Right lobe of liver (tissue), 6 donors: ENCODE measurements around the gene DEF6. TPM values are rescaled to one million over a fixed set of nuclear protein-coding genes. Genes with fewer than 3 reads are reported as not detected.

Source experiments
- ATAC-seq, 4 donors: fragments of 200-7000 bp; cut with Tn5 transposase; one replicate each; pipeline ENCODE4 v1.9.1; 2020; ENCODE audit warnings: mild to moderate bottlenecking in 4 of 4, moderate library complexity in 4 of 4
- DNase-seq, 3 donors: peaks; one replicate each; pipeline ENCODE4 v3.0.0-alpha.2; 2020
- H3K27ac ChIP-seq, 3 donors: fragments of 200-600 bp; one replicate each; pipeline ENCODE4 v1.8.0; 2022
- H3K27me3 ChIP-seq, 2 donors: fragments of 200-600 bp; one replicate each; pipeline ENCODE4 v1.8.0; 2022
- H3K36me3 ChIP-seq, 4 donors: fragments of 200-600 bp; sonication (generic) in 1 of 4; one replicate each; pipeline versions ENCODE4 v1.5.1 to v1.8.0; 2017 to 2022; ENCODE audit warnings: control low read depth in 1 of 4
- H3K4me1 ChIP-seq, 4 donors: fragments of 200-600 bp; sonication (generic) in 1 of 4; one replicate each; pipeline versions ENCODE4 v1.5.1 to v1.8.0; 2017 to 2022; ENCODE audit warnings: control low read depth in 1 of 4
- H3K4me3 ChIP-seq, 3 donors: fragments of 200-600 bp; one replicate each; pipeline ENCODE4 v1.8.0; 2022
- H3K9me3 ChIP-seq, 4 donors: fragments of 200-600 bp; sonication (generic) in 1 of 4; one replicate each; pipeline versions ENCODE4 v1.5.1 to v1.8.0; 2017 to 2022; ENCODE audit warnings: control low read depth in 1 of 4
- POLR2A ChIP-seq: fragments of 450-650 bp; IDR thresholded peaks from one replicate; pipeline ENCODE4 v1.6.1; 2017; ENCODE audit warnings: antibody characterized with exemption, mild to moderate bottlenecking
- WGBS: methylation state at CpG from one replicate; pipeline ENCODE4 v1.1.6; 2018; ENCODE audit warnings: low coverage, low lambda C conversion rate; ENCODE audit not compliant: insufficient coverage; ENCODE audit errors: missing lambda C conversion rate; 5-methylcytosine and 5-hydroxymethylcytosine counted together
- intact Hi-C, 2 donors: fragments of 100-400 bp; cut with DNase I; formaldehyde crosslinking; loops; one replicate each; pipeline versions ENCODE4 v1.11.2 to v1.14.1; 2022
- total RNA-seq, 6 experiments: library from RNA; depleted of rRNA in 2 of 6; stranded (reverse); fragments of >200 nt in 2 of 6; fragmentation: NEBNext Ultra II Directional in 3 of 6; extraction: Animal tissue kit (Norgen Biotek cat#: 25700) in 3 of 6; gene quantifications; one replicate each; pipeline versions ENCODE4 v1.1.0 to v1.2.4, GENCODE V29; 2016 to 2023
- TF ChIP-seq, protein P1 (sequence below), 4 donors: fragments of 200-600 bp in 3 of 4; fragments of 450-650 bp in 1 of 4; IDR thresholded peaks; one replicate each; pipeline versions ENCODE4 v1.5.1 to v1.8.0; 2016 to 2022; ENCODE audit warnings: antibody characterized with exemption in 4 of 4, mild to moderate bottlenecking in 2 of 4
- donor health status: DM: no; HTN: yes; CAD: no.
- donor health status: DM: no; HTN: no; CAD: no.
- donor health status: DM: no; HTN: no; CAD: no.
- donor health status: DM: no; HTN: yes; CAD: no.
- donor health status: DM: no; HTN: yes; CAD: no.

DEF6 gene
- total RNA-seq, 6 experiments from 2014 or later = 1.1 to 3.6 (median 1.5) TPM

DNA sequence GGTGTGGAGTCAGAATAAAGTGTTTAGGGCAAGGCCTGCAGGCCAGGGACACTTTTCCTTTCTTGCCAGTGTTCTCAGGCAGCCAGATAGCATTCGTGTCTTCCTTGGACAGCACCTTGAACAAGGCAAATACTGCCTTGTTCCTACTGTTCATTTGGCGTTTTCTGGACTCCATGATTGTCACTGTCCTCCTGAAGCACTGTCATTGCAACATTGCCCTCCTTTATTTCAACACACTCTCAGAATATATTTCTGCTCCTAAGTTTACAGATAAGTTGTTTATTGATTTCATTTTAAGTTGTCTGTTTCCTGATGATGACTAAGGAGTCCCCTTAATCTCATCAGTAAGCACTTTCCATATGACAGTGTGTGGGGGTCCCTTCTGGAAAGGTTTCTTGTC, 15.1 kb upstream of the DEF6 start:
- TF ChIP-seq, protein P1, sequence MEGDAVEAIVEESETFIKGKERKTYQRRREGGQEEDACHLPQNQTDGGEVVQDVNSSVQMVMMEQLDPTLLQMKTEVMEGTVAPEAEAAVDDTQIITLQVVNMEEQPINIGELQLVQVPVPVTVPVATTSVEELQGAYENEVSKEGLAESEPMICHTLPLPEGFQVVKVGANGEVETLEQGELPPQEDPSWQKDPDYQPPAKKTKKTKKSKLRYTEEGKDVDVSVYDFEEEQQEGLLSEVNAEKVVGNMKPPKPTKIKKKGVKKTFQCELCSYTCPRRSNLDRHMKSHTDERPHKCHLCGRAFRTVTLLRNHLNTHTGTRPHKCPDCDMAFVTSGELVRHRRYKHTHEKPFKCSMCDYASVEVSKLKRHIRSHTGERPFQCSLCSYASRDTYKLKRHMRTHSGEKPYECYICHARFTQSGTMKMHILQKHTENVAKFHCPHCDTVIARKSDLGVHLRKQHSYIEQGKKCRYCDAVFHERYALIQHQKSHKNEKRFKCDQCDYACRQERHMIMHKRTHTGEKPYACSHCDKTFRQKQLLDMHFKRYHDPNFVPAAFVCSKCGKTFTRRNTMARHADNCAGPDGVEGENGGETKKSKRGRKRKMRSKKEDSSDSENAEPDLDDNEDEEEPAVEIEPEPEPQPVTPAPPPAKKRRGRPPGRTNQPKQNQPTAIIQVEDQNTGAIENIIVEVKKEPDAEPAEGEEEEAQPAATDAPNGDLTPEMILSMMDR (IDR thresholded peaks at IDR 0.05) = no peak
- TF ChIP-seq POLR2A = no peak
- Histone ChIP-seq H3K4me1 (no peaks in the 10 kb centered on the region), H3K4me3 (no peak overlapping the region), H3K27me3 (no peaks in the 10 kb centered on the region), H3K27ac (no peak overlapping the region), H3K9me3 (no peaks in the 10 kb centered on the region), H3K36me3 (peaks cover 0 to 46% (median 6%) of the 10 kb centered on the region in 4 donors)
- peak in 1 of 4 donors; percentile 16 for ATAC-seq
- no peak for DNase-seq
- WGBS = 60% methylated on average over 2 of the region's 2 CpGs
- intact Hi-C loops = no loop called here

DNA sequence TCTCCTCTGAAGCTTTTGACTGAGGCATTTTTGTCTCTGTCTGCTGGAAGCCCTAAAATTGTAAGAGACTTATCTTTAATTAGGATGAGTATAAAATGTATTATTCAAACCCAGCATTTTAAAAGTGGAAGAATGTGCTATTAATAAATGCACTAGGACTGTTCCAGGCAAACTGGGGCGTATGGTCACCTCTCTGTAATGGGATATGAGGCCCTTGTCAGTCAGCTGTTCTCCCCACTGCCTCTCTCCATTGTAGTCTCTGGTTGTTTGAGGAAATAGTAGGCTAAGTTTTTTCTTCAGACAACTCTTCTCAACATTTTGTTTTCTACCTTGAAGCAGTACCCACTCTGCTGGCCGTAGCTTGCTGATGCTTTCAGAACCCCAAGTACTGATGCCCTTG, 14.3 kb upstream of the DEF6 start:
- Histone ChIP-seq H3K4me3 (no peak overlapping the region), H3K27me3 (no peaks in the 10 kb centered on the region), H3K27ac (no peak overlapping the region), H3K9me3 (no peaks in the 10 kb centered on the region), H3K36me3 (peaks cover 0 to 55% (median 7%) of the 10 kb centered on the region in 4 donors), H3K4me1 (no peaks in the 10 kb centered on the region)
- intact Hi-C loops = no loop called here
- TF ChIP-seq POLR2A = no peak
- TF ChIP-seq, protein P1 (IDR thresholded peaks at IDR 0.05) = no peak
- WGBS = 53% methylated on average over 2 of the region's 2 CpGs
- ATAC-seq = no peak
- DNase-seq = no peak

DNA sequence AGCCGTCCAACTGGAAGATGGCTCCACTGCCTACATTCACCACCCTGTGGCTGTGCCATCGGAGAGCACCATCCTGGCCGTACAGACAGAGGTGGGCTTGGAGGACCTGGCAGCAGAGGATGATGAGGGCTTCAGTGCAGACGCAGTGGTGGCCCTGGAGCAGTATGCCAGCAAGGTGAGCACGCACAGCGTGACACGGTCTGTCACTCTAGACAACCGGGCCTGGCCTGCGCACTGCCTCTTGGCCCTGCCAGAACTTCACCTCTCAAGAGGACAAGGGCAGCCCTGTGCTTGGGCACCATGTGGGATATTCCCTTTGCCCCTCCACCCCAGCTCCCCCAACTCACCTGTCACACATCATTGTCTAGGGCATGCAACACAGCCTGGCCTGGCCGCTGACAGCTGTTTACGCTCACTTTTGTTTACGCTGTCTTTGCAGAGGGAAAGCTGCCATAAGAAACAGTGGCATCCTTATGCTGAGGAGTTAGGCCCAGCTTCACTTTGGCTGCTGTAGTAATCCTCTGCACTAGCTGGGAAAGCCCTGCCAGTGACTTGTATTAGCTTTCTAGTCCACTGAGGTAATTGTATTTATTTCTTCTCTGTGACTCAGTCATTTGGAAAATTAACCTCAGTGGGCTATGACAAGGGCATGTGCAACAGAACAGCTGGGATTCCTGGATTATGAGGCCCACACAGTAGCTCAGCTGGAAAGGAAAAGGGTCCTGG, 9.8 kb upstream of the DEF6 start:
- no peak overlapping the region for H3K4me3 ChIP-seq
- ATAC-seq = no peak

DNA sequence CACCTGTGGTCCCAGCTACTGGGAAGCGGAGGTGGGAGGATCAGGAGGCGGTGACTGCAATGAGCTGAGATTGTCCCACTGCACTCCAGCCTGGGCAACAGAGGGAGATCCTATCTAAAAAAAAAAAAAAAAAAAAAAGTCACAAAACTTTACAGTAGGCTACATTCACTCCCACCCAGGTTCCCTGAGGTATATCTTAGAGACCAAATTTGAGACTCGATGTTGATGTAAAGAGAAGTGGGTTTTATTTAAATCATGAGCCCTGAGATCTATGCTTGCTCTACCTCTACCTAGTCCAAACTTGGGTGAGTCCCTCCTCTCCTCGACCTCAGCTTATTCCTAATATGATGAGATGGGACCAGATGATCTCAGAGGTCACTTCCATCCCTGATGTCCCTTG, 8.8 kb upstream of the DEF6 start:
- ATAC-seq (no peak), DNase-seq (no peak)
- no peaks in the 10 kb centered on the region for H3K9me3 ChIP-seq
- H3K4me1 ChIP-seq = no peaks in the 10 kb centered on the region
- WGBS = 73% methylated on average over 4 of the region's 4 CpGs
- H3K4me3 ChIP-seq = no peak overlapping the region
- intact Hi-C loops = no loop called here
- TF ChIP-seq, protein P1 (IDR thresholded peaks at IDR 0.05) = no peak
- no peak for TF ChIP-seq POLR2A
- H3K36me3 ChIP-seq = peaks cover 0 to 70% (median 14%) of the 10 kb centered on the region in 4 donors
- H3K27ac ChIP-seq = no peak overlapping the region
- H3K27me3 ChIP-seq = no peaks in the 10 kb centered on the region

More for the DNA sequence above, 9.8 kb upstream of the DEF6 start:
- TF ChIP-seq, protein P1 (IDR thresholded peaks at IDR 0.05) = no peak
- no peak for TF ChIP-seq POLR2A
- H3K36me3 ChIP-seq = peaks cover 0 to 70% (median 14%) of the 10 kb centered on the region in 4 donors
- 100% methylated on average over 1 of the region's 12 CpGs for WGBS
- H3K27ac ChIP-seq = no peak overlapping the region
- no peak for DNase-seq
- no peaks in the 10 kb centered on the region for H3K27me3 ChIP-seq
- no peaks in the 10 kb centered on the region for H3K9me3 ChIP-seq
- intact Hi-C loops = no loop called here
- no peaks in the 10 kb centered on the region for H3K4me1 ChIP-seq
